Coronary artery (tissue), 2 donors: ENCODE measurements around the gene PKN3.
A peak's percentile ranks its signal among the peaks of the same experiment; 100 is the strongest.

Experiments
- DNase-seq: peaks from one replicate; pipeline ENCODE4 v3.0.0-alpha.2; 2017; ENCODE audit warnings: low spot score
- H3K27ac ChIP-seq, 2 donors: fragments of 200-600 bp; sonication (generic); one replicate each; pipeline ENCODE4 v1.5.1; 2016 to 2019
- H3K4me3 ChIP-seq: fragments of 200-600 bp; sonication (generic); 2 replicates; pipeline ENCODE4 v1.5.1; 2016; ENCODE audit warnings: mild to moderate bottlenecking, moderate library complexity
- CTCF ChIP-seq: fragments of 200-600 bp; sonication (generic); IDR thresholded peaks from one replicate; pipeline ENCODE4 v1.5.1; 2019; ENCODE audit warnings: antibody characterized with exemption

PKN3 gene

GRCh38 chr9:128713941-128714573, 11.8 kb downstream of the PKN3 start:
- no peak for TF ChIP-seq CTCF
- H3K27ac ChIP-seq: no peak overlapping the region
- peak; percentile 59 for DNase-seq
- no peak overlapping the region for H3K4me3 ChIP-seq

- no peak for TF ChIP-seq CTCF
- Histone ChIP-seq H3K4me3 (no peak overlapping the region), H3K27ac (no peak overlapping the region)
- DNase-seq: peak; percentile 43
These were observed 12.5 kb downstream of the PKN3 start for GRCh38 chr9:128714586-128715435.

- TF ChIP-seq CTCF: no peak
- Histone ChIP-seq H3K27ac (no peak overlapping the region), H3K4me3 (no peak overlapping the region)
- DNase-seq: peak; percentile 17
These were observed 13.1 kb downstream of the PKN3 start for GRCh38 chr9:128715436-128715750.

- no peak overlapping the region for H3K4me3 ChIP-seq
- H3K27ac ChIP-seq: no peak overlapping the region
- DNase-seq: no peak
- no peak for TF ChIP-seq CTCF
These were observed 14.4 kb downstream of the PKN3 start for GRCh38 chr9:128716581-128717254.

- no peak for TF ChIP-seq CTCF
- H3K4me3 ChIP-seq: no peak overlapping the region
- H3K27ac ChIP-seq: no peak overlapping the region
- no peak for DNase-seq
These were observed 15.7 kb downstream of the PKN3 start for GRCh38 chr9:128718047-128718446.

GRCh38 chr9:128718475-128718874, 16.2 kb downstream of the PKN3 start:
- H3K4me3 ChIP-seq: no peak overlapping the region
- no peak for DNase-seq
- no peak overlapping the region for H3K27ac ChIP-seq
- no peak for TF ChIP-seq CTCF
